GM23338 (cell line): ENCODE results near the gene TRH. TPM values are rescaled to one million over a fixed set of nuclear protein-coding genes. Genes with fewer than 3 reads are reported as not detected.

Source experiments
- ATAC-seq: fragments of 200-7000 bp; cut with Tn5 transposase; 3 replicates; pipeline ENCODE4 v1.9.1; 2020
- DNase-seq: peaks from one replicate; pipeline ENCODE4 v3.0.0-alpha.2; 2015; ENCODE audit warnings: low spot score
- H2AFZ ChIP-seq: fragments of 200-600 bp; sonication (generic); 2 replicates; pipeline ENCODE4 v1.8.0; 2016; ENCODE audit warnings: antibody characterized with exemption, mild to moderate bottlenecking, moderate library complexity
- H3F3A ChIP-seq: fragments of 200-600 bp; sonication (generic); replicated peaks from 2 replicates; pipeline ENCODE4 v1.8.0; 2017; ENCODE audit warnings: antibody characterized with exemption, mixed run types, low read depth
- H3K27ac ChIP-seq: fragments of 200-600 bp; sonication (generic); 2 replicates; pipeline ENCODE4 v1.6.1; 2016; ENCODE audit warnings: low read depth
- H3K27me3 ChIP-seq: fragments of 200-600 bp; sonication (generic); 2 replicates; pipeline ENCODE4 v1.8.0; 2016; ENCODE audit warnings: mild to moderate bottlenecking, mixed run types, moderate library complexity; ENCODE audit not compliant: insufficient read depth
- H3K36me3 ChIP-seq: fragments of 200-600 bp; sonication (generic); 2 replicates; pipeline ENCODE4 v1.8.0; 2016; ENCODE audit warnings: mild to moderate bottlenecking; ENCODE audit not compliant: insufficient read depth
- H3K4me1 ChIP-seq: fragments of 200-600 bp; sonication (generic); 2 replicates; pipeline ENCODE4 v1.8.0; 2016; ENCODE audit warnings: mild to moderate bottlenecking, moderate library complexity; ENCODE audit not compliant: insufficient read depth
- H3K4me2 ChIP-seq: fragments of 200-600 bp; sonication (generic); 2 replicates; pipeline ENCODE4 v1.7.1; 2017; ENCODE audit warnings: mixed run types
- H3K4me3 ChIP-seq: fragments of 200-600 bp; sonication (generic); 2 replicates; pipeline ENCODE4 v1.6.1; 2016; ENCODE audit warnings: mixed run types
- H3K79me2 ChIP-seq: fragments of 200-600 bp; sonication (generic); replicated peaks from 2 replicates; pipeline ENCODE4 v1.8.0; 2017; ENCODE audit warnings: mild to moderate bottlenecking; ENCODE audit not compliant: insufficient read depth
- H3K9me2 ChIP-seq: fragments of 200-600 bp; sonication (generic); 2 replicates; pipeline ENCODE4 v1.8.0; 2017; ENCODE audit not compliant: insufficient read depth
- H4K20me1 ChIP-seq: fragments of 200-600 bp; sonication (generic); replicated peaks from 2 replicates; pipeline ENCODE4 v1.8.0; 2017; ENCODE audit warnings: mild to moderate bottlenecking; ENCODE audit not compliant: insufficient read depth
- H3K27ac Mint-ChIP-seq: 2 replicates; pipeline ENCODE4 v1.8.0; 2020; ENCODE audit warnings: inconsistent platforms, mild to moderate bottlenecking, moderate library complexity, mixed read lengths
- H3K27me3 Mint-ChIP-seq: 3 replicates; pipeline ENCODE4 v1.8.0; 2022; ENCODE audit warnings: low read depth, mild to moderate bottlenecking, moderate library complexity, mixed read lengths, inconsistent platforms; ENCODE audit not compliant: insufficient read depth, poor library complexity
- H3K36me3 Mint-ChIP-seq: 3 replicates; pipeline ENCODE4 v1.8.0; 2021; ENCODE audit warnings: low read depth, mild to moderate bottlenecking, inconsistent platforms, moderate library complexity, mixed read lengths
- H3K4me1 Mint-ChIP-seq: 3 replicates; pipeline ENCODE4 v1.8.0; 2020; ENCODE audit warnings: mild to moderate bottlenecking, inconsistent platforms, mixed read lengths
- H3K4me3 Mint-ChIP-seq: 3 replicates; pipeline ENCODE4 v1.8.0; 2021; ENCODE audit warnings: moderate library complexity, mild to moderate bottlenecking, inconsistent platforms, mixed read lengths
- H3K9me3 Mint-ChIP-seq: 3 replicates; pipeline ENCODE4 v1.8.0; 2020; ENCODE audit warnings: moderate library complexity, mild to moderate bottlenecking, inconsistent platforms, mixed read lengths
- CREB1 ChIP-seq: fragments of 250-450 bp; sonication (Bioruptor Pico); IDR thresholded peaks from 2 replicates; pipeline ENCODE4 v1.5.0; 2020; ENCODE audit warnings: low read depth, mild to moderate bottlenecking, moderate library complexity
- CTCF ChIP-seq, 2 experiments: fragments of 200-600 bp in 1 of 2; sonication (generic) in 1 of 2; conservative IDR thresholded peaks; 2 replicates each; pipeline versions ENCODE4 v1.5.1 to v1.6.1; 2016 to 2017; ENCODE audit warnings: antibody characterized with exemption in 2 of 2, low read depth in 2 of 2, mild to moderate bottlenecking in 2 of 2, moderate library complexity in 1 of 2
- ETS1 ChIP-seq: IDR thresholded peaks from 2 replicates; pipeline ENCODE4 v1.6.1; 2016; ENCODE audit warnings: antibody characterized with exemption
- EZH2phosphoT487 ChIP-seq: fragments of 200-600 bp; sonication (generic); IDR thresholded peaks from one replicate; pipeline ENCODE4 v1.8.1; 2018; ENCODE audit warnings: antibody characterized with exemption; ENCODE audit not compliant: unreplicated experiment
- POLR2AphosphoS5 ChIP-seq: IDR thresholded peaks from 2 replicates; pipeline ENCODE4 v1.6.1; 2016; ENCODE audit warnings: antibody characterized with exemption, low read depth
- ZNF331 ChIP-seq: fragments of 250-450 bp; sonication (Bioruptor Pico); IDR thresholded peaks from 2 replicates; pipeline ENCODE4 v1.5.0; 2020; ENCODE audit warnings: low read depth, mild to moderate bottlenecking, moderate library complexity
- ZNF462 ChIP-seq: fragments of 250-450 bp; sonication (Bioruptor Pico); IDR thresholded peaks from 2 replicates; pipeline ENCODE4 v1.5.0; 2020; ENCODE audit warnings: mild to moderate bottlenecking, moderate library complexity
- polyA plus RNA-seq: library from polyadenylated mRNA; unstranded; fragments of >200 nt; fragmentation: Nextera tagmentation; extraction: Ambion mirVana; gene quantifications from 2 replicates; pipeline ENCODE4 v1.2.1, GENCODE V29; 2016
- total RNA-seq: library from RNA; depleted of rRNA; stranded (reverse); fragments of >200 nt; shearing (Covaris generic); gene quantifications from 2 replicates; pipeline ENCODE4 v1.2.3, GENCODE V29; 2014

TRH gene
- total and polyA plus RNA-seq, 2 experiments from 2014 or later = 0.28 TPM; not detected in 1

GRCh38 chr3:129956936-129957335 lies 17.6 kb upstream of the TRH start (continued):
- TF ChIP-seq ZNF462 (CRISPR knock-in tag) (no peak), ZNF331 (CRISPR knock-in tag) (no peak), ETS1 (no peak), CREB1 (no peak)

GRCh38 chr3:129958755-129959154 lies 15.8 kb upstream of the TRH start:
- no peak overlapping the region for H2AFZ ChIP-seq
- ATAC-seq (no peak), DNase-seq (no peak)
- H3K36me3 ChIP-seq = no peaks in the 10 kb centered on the region
- no peaks in the 10 kb centered on the region; the same call in 1 of the 2 replicates for H4K20me1 ChIP-seq
- peaks cover 6% of the 10 kb centered on the region; the same call in 1 of the 2 replicates for H3K27me3 ChIP-seq
- Mint-ChIP-seq H3K9me3 (no peaks in the 10 kb centered on the region; the same call in 2 of the 3 replicates), H3K4me3 (no peak overlapping the region), H3K4me1 (peaks cover 2% of the 10 kb centered on the region; the same call in 1 of the 3 replicates), H3K36me3 (no peaks in the 10 kb centered on the region), H3K27me3 (peaks cover 18% of the 10 kb centered on the region), H3K27ac (no peak overlapping the region)
- no peak overlapping the region for H3K4me2 ChIP-seq
- H3K9me2 ChIP-seq = no peaks in the 10 kb centered on the region
- no peaks in the 10 kb centered on the region for H3K4me1 ChIP-seq
- H3F3A ChIP-seq = no peaks in the 10 kb centered on the region
- no peaks in the 10 kb centered on the region for H3K79me2 ChIP-seq
- no peak overlapping the region for H3K27ac ChIP-seq
- no peak overlapping the region for H3K4me3 ChIP-seq
- TF ChIP-seq ZNF462 (CRISPR knock-in tag) = no peak
- TF ChIP-seq POLR2AphosphoS5 = no peak
- TF ChIP-seq CTCF (conservative IDR thresholded peaks at IDR 0.05; ENCODE audit: low read depth in 2 of 2) = no peak
- TF ChIP-seq EZH2phosphoT487 = no peak
